MM.1S (cell line): ENCODE data around the gene C2CD2.

ENCODE experiments used
- DNase-seq: peaks from one replicate; pipeline ENCODE4 v3.0.0-alpha.2; 2015
- H2AFZ ChIP-seq: fragments of 300-600 bp; sonication (generic); 2 replicates; pipeline ENCODE4 v1.6.0; 2016; ENCODE audit warnings: antibody characterized with exemption, low read length
- H3F3A ChIP-seq: fragments of 300-600 bp; sonication (generic); 2 replicates; pipeline ENCODE4 v1.6.1; 2016; ENCODE audit warnings: mild to moderate bottlenecking, antibody characterized with exemption, low read length, moderate library complexity, mixed read lengths; ENCODE audit not compliant: insufficient read depth
- H3K27ac ChIP-seq: fragments of 300-600 bp; sonication (generic); 2 replicates; pipeline ENCODE4 v1.5.1; 2016; ENCODE audit warnings: mild to moderate bottlenecking, low read length
- H3K27me3 ChIP-seq: fragments of 300-600 bp; sonication (generic); replicated peaks from 2 replicates; pipeline ENCODE4 v1.6.0; 2016; ENCODE audit warnings: low read length; ENCODE audit not compliant: insufficient read depth
- H3K36me3 ChIP-seq: fragments of 300-600 bp; sonication (generic); replicated peaks from 2 replicates; pipeline ENCODE4 v1.6.1; 2016; ENCODE audit warnings: mild to moderate bottlenecking, low read length, mixed read lengths; ENCODE audit not compliant: insufficient read depth
- H3K4me1 ChIP-seq: fragments of 300-600 bp; sonication (generic); 2 replicates; pipeline ENCODE4 v1.6.1; 2016; ENCODE audit warnings: low read length, mixed read lengths
- H3K4me2 ChIP-seq: fragments of 300-600 bp; sonication (generic); 2 replicates; pipeline ENCODE4 v1.6.0; 2016; ENCODE audit warnings: low read depth, low read length
- H3K4me3 ChIP-seq: fragments of 300-600 bp; sonication (generic); 2 replicates; pipeline ENCODE4 v1.5.1; 2016; ENCODE audit warnings: low read length, mixed read lengths
- H3K79me2 ChIP-seq: fragments of 300-600 bp; sonication (generic); 2 replicates; pipeline ENCODE4 v1.6.1; 2016; ENCODE audit warnings: mixed run types, low read length, mixed read lengths
- H3K9ac ChIP-seq: fragments of 300-600 bp; sonication (generic); 2 replicates; pipeline ENCODE4 v1.6.1; 2016; ENCODE audit warnings: low read length, mixed read lengths
- H3K9me2 ChIP-seq: fragments of 300-600 bp; sonication (generic); replicated peaks from 2 replicates; pipeline ENCODE4 v1.6.1; 2016; ENCODE audit warnings: mild to moderate bottlenecking, low read length, mixed read lengths; ENCODE audit not compliant: insufficient read depth
- H3K9me3 ChIP-seq: fragments of 300-600 bp; sonication (generic); replicated peaks from 2 replicates; pipeline ENCODE4 v1.6.1; 2016; ENCODE audit warnings: mild to moderate bottlenecking, low read length, mixed read lengths; ENCODE audit not compliant: insufficient read depth
- H4K20me1 ChIP-seq: fragments of 300-600 bp; sonication (generic); 2 replicates; pipeline ENCODE4 v1.6.1; 2016; ENCODE audit warnings: mild to moderate bottlenecking, low read length, moderate library complexity, mixed read lengths; ENCODE audit not compliant: insufficient read depth
- EZH2 ChIP-seq: fragments of 300-600 bp; sonication (generic); optimal IDR thresholded peaks from 2 replicates; pipeline ENCODE3; 2017; ENCODE audit warnings: low read depth, mild to moderate bottlenecking, antibody characterized with exemption, low read length, mixed read lengths
- EZH2phosphoT487 ChIP-seq: fragments of 300-600 bp; sonication (generic); IDR thresholded peaks from 2 replicates; pipeline ENCODE4 v1.6.1; 2018; ENCODE audit warnings: antibody characterized with exemption, low read length
- TF ChIP-seq, protein P1 (sequence below): fragments of 300-600 bp; sonication (generic); IDR thresholded peaks from 2 replicates; pipeline ENCODE4 v1.5.1; 2016; ENCODE audit warnings: antibody characterized with exemption, low read length, mixed read lengths

Gene C2CD2

DNA sequence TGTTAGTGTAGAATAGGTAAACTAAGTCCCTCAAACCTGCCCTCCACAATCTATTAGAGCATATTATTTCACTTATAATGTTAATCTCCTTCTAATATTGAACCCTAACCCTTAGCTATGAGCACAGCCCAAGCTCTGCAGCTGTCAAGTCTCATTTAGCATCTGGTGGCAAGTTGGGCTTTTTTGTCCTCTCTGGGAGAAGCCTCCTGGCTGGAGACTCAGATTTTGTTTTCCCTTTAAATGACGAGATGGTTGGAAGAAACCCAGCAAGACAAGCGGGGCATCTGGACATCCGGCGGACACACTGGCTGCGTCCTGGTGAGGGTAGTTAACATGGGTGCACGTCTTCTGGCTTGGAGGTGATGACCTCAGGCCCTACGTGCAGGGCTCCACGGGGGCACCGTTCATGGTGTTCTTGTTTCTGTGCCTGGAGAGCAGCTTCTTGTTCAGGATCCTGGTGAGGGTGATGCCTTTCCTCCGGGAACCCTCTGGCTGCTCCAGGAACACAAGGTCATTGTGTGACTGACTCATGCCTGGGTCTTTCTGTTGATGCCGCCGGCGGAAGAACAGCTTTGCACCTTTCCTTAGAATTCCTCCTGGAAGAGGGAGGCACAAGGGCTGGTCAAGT lies 65.0 kb downstream of the C2CD2 start:
- Histone ChIP-seq H3K9me3 (no peaks in the 10 kb centered on the region), H3K27me3 (no peaks in the 10 kb centered on the region), H3K4me3 (no peak overlapping the region), H3K79me2 (no peaks in the 10 kb centered on the region), H3K9ac (no peak overlapping the region), H3K9me2 (no peaks in the 10 kb centered on the region), H2AFZ (no peak overlapping the region), H3K4me1 (0 out of 2 replicates have a peak, but pooled peaks cover 3% of the 10 kb centered on the region), H3K4me2 (no peak overlapping the region), H3K27ac (no peak overlapping the region), H4K20me1 (no peaks in the 10 kb centered on the region), H3K36me3 (no peaks in the 10 kb centered on the region), H3F3A (no peaks in the 10 kb centered on the region)
- TF ChIP-seq EZH2phosphoT487: no peak
- TF ChIP-seq, protein P1, sequence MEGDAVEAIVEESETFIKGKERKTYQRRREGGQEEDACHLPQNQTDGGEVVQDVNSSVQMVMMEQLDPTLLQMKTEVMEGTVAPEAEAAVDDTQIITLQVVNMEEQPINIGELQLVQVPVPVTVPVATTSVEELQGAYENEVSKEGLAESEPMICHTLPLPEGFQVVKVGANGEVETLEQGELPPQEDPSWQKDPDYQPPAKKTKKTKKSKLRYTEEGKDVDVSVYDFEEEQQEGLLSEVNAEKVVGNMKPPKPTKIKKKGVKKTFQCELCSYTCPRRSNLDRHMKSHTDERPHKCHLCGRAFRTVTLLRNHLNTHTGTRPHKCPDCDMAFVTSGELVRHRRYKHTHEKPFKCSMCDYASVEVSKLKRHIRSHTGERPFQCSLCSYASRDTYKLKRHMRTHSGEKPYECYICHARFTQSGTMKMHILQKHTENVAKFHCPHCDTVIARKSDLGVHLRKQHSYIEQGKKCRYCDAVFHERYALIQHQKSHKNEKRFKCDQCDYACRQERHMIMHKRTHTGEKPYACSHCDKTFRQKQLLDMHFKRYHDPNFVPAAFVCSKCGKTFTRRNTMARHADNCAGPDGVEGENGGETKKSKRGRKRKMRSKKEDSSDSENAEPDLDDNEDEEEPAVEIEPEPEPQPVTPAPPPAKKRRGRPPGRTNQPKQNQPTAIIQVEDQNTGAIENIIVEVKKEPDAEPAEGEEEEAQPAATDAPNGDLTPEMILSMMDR: no peak
- TF ChIP-seq EZH2: no peak
- no peak for DNase-seq

DNA sequence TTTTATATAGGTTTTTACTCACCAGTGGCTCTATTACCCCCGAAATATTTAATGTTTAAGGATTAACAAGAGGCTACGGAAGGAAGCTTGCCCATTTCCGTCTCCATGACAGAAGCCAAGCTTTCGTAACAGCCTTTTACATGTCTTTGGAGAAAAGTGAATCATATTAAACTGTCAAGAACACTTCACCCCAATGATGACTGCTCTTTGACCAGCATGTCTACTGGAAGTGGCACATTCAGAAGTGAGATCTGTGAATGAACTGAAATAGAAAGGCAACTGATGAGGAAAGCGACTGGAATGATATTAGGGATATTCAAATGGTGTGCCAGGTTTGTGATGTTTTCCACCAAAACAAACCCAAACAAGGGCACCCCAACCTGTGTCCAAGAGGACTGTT lies 66.2 kb downstream of the C2CD2 start:
- DNase-seq: no peak
- Histone ChIP-seq H3K79me2 (no peaks in the 10 kb centered on the region), H3K4me3 (no peak overlapping the region), H2AFZ (no peak overlapping the region), H3K27ac (no peak overlapping the region), H3K4me2 (no peak overlapping the region), H3K9ac (no peak overlapping the region), H3K27me3 (no peaks in the 10 kb centered on the region), H3K9me2 (no peaks in the 10 kb centered on the region), H3K36me3 (no peaks in the 10 kb centered on the region), H3F3A (no peaks in the 10 kb centered on the region), H3K4me1 (0 out of 2 replicates have a peak, but pooled peaks cover 3% of the 10 kb centered on the region), H4K20me1 (no peaks in the 10 kb centered on the region), H3K9me3 (no peaks in the 10 kb centered on the region)
- TF ChIP-seq EZH2 (no peak), EZH2phosphoT487 (no peak)
- TF ChIP-seq, protein P1: no peak

DNA sequence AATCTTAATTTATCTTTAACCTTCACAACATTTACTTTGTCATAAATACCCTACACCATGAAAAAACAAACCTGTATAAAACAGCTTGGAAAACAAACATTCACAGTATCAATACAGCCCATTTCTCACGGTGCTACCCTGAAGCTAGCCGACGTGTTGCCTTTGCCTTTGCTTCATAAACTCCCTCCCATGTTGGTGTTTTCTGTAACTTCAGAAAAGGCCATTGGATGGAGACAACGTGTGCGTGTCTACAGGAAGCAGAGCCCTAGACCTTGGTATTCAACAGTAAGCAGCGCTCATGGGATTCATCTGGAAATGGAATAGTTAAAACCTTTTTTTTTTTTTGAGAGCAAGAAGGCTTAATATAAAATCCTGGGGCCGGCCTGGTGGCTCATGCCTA lies 67.5 kb downstream of the C2CD2 start:
- Histone ChIP-seq H3K4me3 (no peak overlapping the region), H4K20me1 (no peaks in the 10 kb centered on the region), H3K36me3 (no peaks in the 10 kb centered on the region), H3K4me1 (0 out of 2 replicates have a peak, but pooled peaks cover 3% of the 10 kb centered on the region), H3K9ac (no peak overlapping the region), H3F3A (no peaks in the 10 kb centered on the region), H3K79me2 (no peaks in the 10 kb centered on the region), H3K4me2 (peak overlapping the region; percentile 23), H2AFZ (no peak overlapping the region), H3K27me3 (no peaks in the 10 kb centered on the region), H3K9me2 (no peaks in the 10 kb centered on the region), H3K9me3 (no peaks in the 10 kb centered on the region), H3K27ac (peak overlapping the region; percentile 51; the same call in 1 of the 2 replicates)
- DNase-seq: no peak
- TF ChIP-seq, protein P1: no peak
- TF ChIP-seq EZH2phosphoT487 (no peak), EZH2 (no peak)
